ENCODE measurements around the gene WNT2B. TPM values are rescaled to one million over a fixed set of nuclear protein-coding genes. Genes with fewer than 3 reads are reported as not detected.

WNT2B gene
- total RNA-seq, 2 experiments from 2014 or later = 0.11 to 0.12 TPM

DNA sequence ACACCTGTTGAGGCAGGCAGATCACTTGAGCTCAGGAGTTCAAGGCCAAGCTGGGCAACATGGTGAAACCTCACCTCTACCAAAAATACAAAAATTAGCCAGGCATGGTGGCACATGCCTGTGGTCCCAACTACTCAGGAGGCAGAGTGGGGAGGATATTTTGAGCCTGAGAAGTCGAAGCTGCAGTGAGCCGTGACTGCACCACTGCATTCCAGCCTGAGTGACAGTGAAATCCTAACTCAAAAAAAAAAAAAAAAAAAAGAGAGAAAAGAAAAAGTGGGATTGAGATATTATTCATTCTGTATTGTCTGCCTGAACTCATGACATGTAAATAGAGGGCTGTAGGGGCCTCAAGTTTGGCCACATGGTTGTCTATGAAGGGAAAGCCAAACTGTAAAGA, 37.3 kb downstream of the WNT2B start:
- no peak overlapping the region for H3K4me3 Mint-ChIP-seq
- peaks cover 5% of the 10 kb centered on the region for H3K36me3 Mint-ChIP-seq (ENCODE audit: low read depth)
- CTCF ChIA-PET = no interaction called here
- POLR2A ChIA-PET = no interaction called here
- intact Hi-C loops (cut with DNase I, micrococcal nuclease) = no loop called here
- H3K4me1 Mint-ChIP-seq = peaks cover 2% of the 10 kb centered on the region
- H3K27ac Mint-ChIP-seq = no peak overlapping the region
- DNase-seq (no peak), ATAC-seq (no peak)
- H3K27me3 Mint-ChIP-seq = no peaks in the 10 kb centered on the region
- H3K9me3 Mint-ChIP-seq (ENCODE audit: low read depth) = no peaks in the 10 kb centered on the region

DNA sequence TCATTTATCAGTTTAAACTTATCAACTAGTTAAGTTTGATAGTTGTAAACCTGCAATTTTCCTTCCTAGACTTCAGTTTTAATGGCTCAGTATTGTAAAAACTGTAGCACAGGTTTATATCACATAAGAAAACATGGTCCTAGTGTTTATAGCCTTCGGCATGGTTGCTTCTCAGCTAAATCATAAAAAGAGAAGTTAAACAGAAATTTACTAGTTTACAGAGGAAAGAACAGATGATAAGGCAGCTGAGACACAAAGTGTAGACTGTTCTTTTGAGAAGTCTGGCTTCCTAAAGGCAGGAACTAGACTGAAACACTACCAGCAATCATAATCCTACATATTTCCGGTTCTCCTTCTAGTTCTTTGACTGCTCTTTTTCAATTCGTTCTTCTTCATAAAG, 39.8 kb downstream of the WNT2B start:
- Mint-ChIP-seq H3K27me3 (no peaks in the 10 kb centered on the region), H3K4me3 (no peak overlapping the region), H3K4me1 (peaks cover 2% of the 10 kb centered on the region), H3K9me3 (ENCODE audit: low read depth) (no peaks in the 10 kb centered on the region), H3K36me3 (ENCODE audit: low read depth) (peaks cover 2% of the 10 kb centered on the region), H3K27ac (no peak overlapping the region)
- ChIA-PET CTCF (interaction anchor here (0.6 kb wide), 1 partner anchor 1499 kb away, joined by 3 read pairs; no protein-coding TSS in a partner anchor), POLR2A (interaction anchor here (0.6 kb wide), 1 partner anchor 139 kb away, joined by 3 read pairs; no protein-coding TSS in a partner anchor)
- DNase-seq (no peak), ATAC-seq (no peak)
- intact Hi-C loops (cut with DNase I, micrococcal nuclease) = no loop called here

GRCh38 chr1:112549590-112549989, 40.8 kb downstream of the WNT2B start:
- CTCF ChIA-PET = no interaction called here
- H3K36me3 Mint-ChIP-seq (ENCODE audit: low read depth) = peaks cover 2% of the 10 kb centered on the region
- ATAC-seq (no peak), DNase-seq (no peak)
- H3K4me1 Mint-ChIP-seq = no peaks in the 10 kb centered on the region
- no peak overlapping the region for H3K4me3 Mint-ChIP-seq
- no peaks in the 10 kb centered on the region for H3K27me3 Mint-ChIP-seq
- POLR2A ChIA-PET = no interaction called here
- intact Hi-C loops (cut with DNase I, micrococcal nuclease) = no loop called here
- H3K27ac Mint-ChIP-seq = no peak overlapping the region
- no peaks in the 10 kb centered on the region for H3K9me3 Mint-ChIP-seq (ENCODE audit: low read depth)

DNA sequence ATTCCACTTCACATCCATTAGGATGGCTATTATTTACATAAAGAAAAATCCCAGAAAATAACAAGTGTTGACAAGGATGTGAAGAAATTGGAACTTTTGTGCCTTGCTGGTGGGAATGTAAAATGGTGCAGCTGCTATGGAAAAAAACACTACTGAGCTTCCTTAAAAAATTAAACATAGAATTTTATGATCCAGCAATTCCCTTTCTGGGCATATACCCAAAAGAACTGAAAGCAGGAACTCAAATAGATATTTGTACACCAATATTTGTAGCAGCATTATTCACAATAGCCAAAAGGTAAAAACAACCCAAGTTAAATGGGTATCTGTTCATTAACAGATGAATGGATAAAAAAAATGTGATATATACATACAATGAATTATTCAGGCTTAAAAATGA, 45.6 kb downstream of the WNT2B start:
- ChIA-PET POLR2A (no interaction called here), CTCF (no interaction called here)
- Mint-ChIP-seq H3K27me3 (no peaks in the 10 kb centered on the region), H3K4me3 (no peak overlapping the region), H3K4me1 (no peaks in the 10 kb centered on the region), H3K36me3 (ENCODE audit: low read depth) (peaks cover 2% of the 10 kb centered on the region), H3K9me3 (ENCODE audit: low read depth) (no peaks in the 10 kb centered on the region), H3K27ac (no peak overlapping the region)
- no peak for DNase-seq
- no peak for ATAC-seq
- intact Hi-C loops (cut with DNase I, micrococcal nuclease) = no loop called here

- Mint-ChIP-seq H3K27me3 (no peaks in the 10 kb centered on the region), H3K36me3 (ENCODE audit: low read depth) (no peaks in the 10 kb centered on the region), H3K9me3 (ENCODE audit: low read depth) (no peaks in the 10 kb centered on the region), H3K4me3 (no peak overlapping the region), H3K27ac (no peak overlapping the region), H3K4me1 (no peaks in the 10 kb centered on the region)
- peak; percentile 16 for ATAC-seq
- intact Hi-C loops (cut with DNase I, micrococcal nuclease) = no loop called here
- DNase-seq = no peak
- POLR2A ChIA-PET = no interaction called here
- CTCF ChIA-PET = no interaction called here
Measured at GRCh38 chr1:112557385-112557784, 48.6 kb downstream of the WNT2B start.

- no peak for ATAC-seq
- Mint-ChIP-seq H3K27ac (no peak overlapping the region), H3K4me3 (no peak overlapping the region), H3K4me1 (no peaks in the 10 kb centered on the region), H3K27me3 (no peaks in the 10 kb centered on the region), H3K36me3 (ENCODE audit: low read depth) (no peaks in the 10 kb centered on the region), H3K9me3 (ENCODE audit: low read depth) (no peaks in the 10 kb centered on the region)
- intact Hi-C loops (cut with DNase I, micrococcal nuclease) = no loop called here
- DNase-seq = no peak
- ChIA-PET CTCF (no interaction called here), POLR2A (no interaction called here)
Measured at GRCh38 chr1:112558634-112559033, 49.9 kb downstream of the WNT2B start.

DNA sequence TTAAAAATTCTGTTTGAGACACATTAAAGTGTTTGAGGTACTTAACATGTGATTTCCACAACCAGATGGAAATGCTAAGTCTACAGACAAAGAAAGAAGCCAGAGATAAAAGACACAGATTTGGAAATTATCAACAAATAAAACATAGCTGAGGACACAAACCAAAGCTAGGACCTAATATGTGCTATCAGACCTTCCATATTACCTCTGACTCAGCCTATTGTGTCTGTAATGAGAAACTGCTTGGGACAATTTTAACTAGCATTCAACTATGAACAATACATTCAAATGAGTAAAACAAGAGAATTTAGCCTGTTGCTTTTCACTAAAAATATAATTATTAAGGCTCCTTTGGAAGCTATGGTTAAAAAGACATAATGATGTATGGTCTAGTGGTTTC, 54.6 kb downstream of the WNT2B start:
- Mint-ChIP-seq H3K4me1 (no peaks in the 10 kb centered on the region), H3K27me3 (no peaks in the 10 kb centered on the region), H3K9me3 (ENCODE audit: low read depth) (no peaks in the 10 kb centered on the region), H3K36me3 (ENCODE audit: low read depth) (peaks cover 6% of the 10 kb centered on the region), H3K4me3 (no peak overlapping the region), H3K27ac (no peak overlapping the region)
- DNase-seq (no peak), ATAC-seq (no peak)
- ChIA-PET CTCF (no interaction called here), POLR2A (interaction anchor here (0.7 kb wide), 1 partner anchor 200 kb away, joined by 3 read pairs; no protein-coding TSS in a partner anchor)
- intact Hi-C loops (cut with DNase I, micrococcal nuclease) = no loop called here

DNA sequence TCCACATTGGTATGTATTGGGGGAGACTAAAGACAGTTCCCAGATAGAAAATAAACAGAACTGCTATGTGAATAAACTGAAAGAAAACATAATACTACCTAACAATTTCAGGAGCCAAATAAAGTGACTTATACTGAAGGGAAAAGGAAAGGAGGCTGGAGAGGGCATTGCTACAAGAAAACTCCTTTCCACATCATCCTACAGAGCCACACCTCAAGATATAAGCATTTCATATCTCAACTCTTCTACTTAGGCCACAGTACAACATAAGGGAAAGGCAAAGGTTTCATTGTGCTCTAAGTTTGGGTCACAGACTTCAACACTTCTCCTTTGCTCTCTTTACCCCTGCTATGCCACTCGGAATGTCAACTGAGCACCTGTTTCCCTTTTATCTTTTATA, 55.3 kb downstream of the WNT2B start:
- no peaks in the 10 kb centered on the region for H3K4me1 Mint-ChIP-seq
- no peak overlapping the region for H3K27ac Mint-ChIP-seq
- ChIA-PET CTCF (no interaction called here), POLR2A (no interaction called here)
- no peaks in the 10 kb centered on the region for H3K9me3 Mint-ChIP-seq (ENCODE audit: low read depth)
- no peak overlapping the region for H3K4me3 Mint-ChIP-seq
- no peak for DNase-seq
- no peak for ATAC-seq
- intact Hi-C loops (cut with DNase I, micrococcal nuclease) = no loop called here
- H3K27me3 Mint-ChIP-seq = no peaks in the 10 kb centered on the region
- H3K36me3 Mint-ChIP-seq (ENCODE audit: low read depth) = peaks cover 6% of the 10 kb centered on the region

DNA sequence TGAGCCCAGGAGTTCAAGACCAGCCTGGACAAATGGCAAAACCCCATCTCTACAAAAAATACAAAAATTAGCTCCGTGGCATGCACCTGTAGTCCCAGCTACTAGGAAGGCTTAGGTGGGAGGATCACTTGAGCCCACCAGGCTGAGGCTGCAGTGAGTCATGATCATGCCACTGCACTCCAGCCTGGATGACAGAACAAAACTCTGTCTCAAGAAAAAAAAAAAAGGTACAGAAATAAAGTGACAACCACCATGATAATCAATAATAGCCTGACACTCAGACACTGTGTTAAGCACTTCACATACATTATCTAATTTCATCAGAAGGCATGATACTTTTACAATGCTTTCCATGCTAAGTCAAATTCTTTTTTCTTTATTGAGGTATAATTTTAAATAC, 57.0 kb downstream of the WNT2B start:
- peaks cover 8% of the 10 kb centered on the region for H3K36me3 Mint-ChIP-seq (ENCODE audit: low read depth)
- ATAC-seq (no peak), DNase-seq (no peak)
- no peaks in the 10 kb centered on the region for H3K4me1 Mint-ChIP-seq
- no peaks in the 10 kb centered on the region for H3K9me3 Mint-ChIP-seq (ENCODE audit: low read depth)
- H3K27ac Mint-ChIP-seq = no peak overlapping the region
- intact Hi-C loops (cut with DNase I, micrococcal nuclease) = no loop called here
- ChIA-PET CTCF (no interaction called here), POLR2A (no interaction called here)
- no peak overlapping the region for H3K4me3 Mint-ChIP-seq
- H3K27me3 Mint-ChIP-seq = no peaks in the 10 kb centered on the region

- POLR2A ChIA-PET = no interaction called here
- intact Hi-C loops (cut with DNase I, micrococcal nuclease) = no loop called here
- no peaks in the 10 kb centered on the region for H3K4me1 Mint-ChIP-seq
- H3K36me3 Mint-ChIP-seq (ENCODE audit: low read depth) = peaks cover 29% of the 10 kb centered on the region
- CTCF ChIA-PET = interaction anchor here (1.8 kb wide), 1 partner anchor 206 kb away, joined by 6 read pairs; no protein-coding TSS in a partner anchor
- H3K9me3 Mint-ChIP-seq (ENCODE audit: low read depth) = no peaks in the 10 kb centered on the region
- DNase-seq (no peak), ATAC-seq (no peak)
- no peak overlapping the region for H3K4me3 Mint-ChIP-seq
- H3K27ac Mint-ChIP-seq = no peak overlapping the region
- no peaks in the 10 kb centered on the region for H3K27me3 Mint-ChIP-seq
Measured at GRCh38 chr1:112575154-112575804, 66.5 kb downstream of the WNT2B start.

DNA sequence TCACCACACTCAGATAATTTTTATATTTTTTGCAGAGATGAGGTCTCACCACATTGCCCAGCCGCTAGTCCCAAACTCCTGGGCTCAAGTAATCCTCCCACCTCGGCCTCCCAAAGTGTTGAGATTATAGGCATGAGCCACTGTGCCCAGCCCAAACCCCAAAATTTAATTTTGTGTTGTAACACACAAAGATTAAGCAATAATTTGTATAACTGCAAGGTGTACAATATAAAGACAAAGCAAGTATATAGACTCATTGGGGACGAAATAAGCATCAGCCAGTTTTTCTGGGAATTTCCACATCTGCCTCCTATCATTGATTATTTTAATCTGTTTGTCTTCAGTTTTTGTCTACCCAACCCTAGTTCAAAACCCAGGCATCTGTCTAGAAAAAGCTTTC, 67.5 kb downstream of the WNT2B start:
- H3K4me3 Mint-ChIP-seq = no peak overlapping the region
- intact Hi-C loops (cut with DNase I, micrococcal nuclease) = no loop called here

More for the DNA sequence above, 67.5 kb downstream of the WNT2B start:
- Mint-ChIP-seq H3K27ac (no peak overlapping the region), H3K27me3 (no peaks in the 10 kb centered on the region), H3K9me3 (ENCODE audit: low read depth) (no peaks in the 10 kb centered on the region), H3K36me3 (ENCODE audit: low read depth) (peaks cover 29% of the 10 kb centered on the region), H3K4me1 (no peaks in the 10 kb centered on the region)
- ChIA-PET CTCF (interaction anchor here (1.8 kb wide), 1 partner anchor 207 kb away, joined by 6 read pairs; no protein-coding TSS in a partner anchor), POLR2A (no interaction called here)
- no peak for DNase-seq
- no peak for ATAC-seq
